Measurements from ENCODE around the gene GGACT.

The GGACT gene

DNA sequence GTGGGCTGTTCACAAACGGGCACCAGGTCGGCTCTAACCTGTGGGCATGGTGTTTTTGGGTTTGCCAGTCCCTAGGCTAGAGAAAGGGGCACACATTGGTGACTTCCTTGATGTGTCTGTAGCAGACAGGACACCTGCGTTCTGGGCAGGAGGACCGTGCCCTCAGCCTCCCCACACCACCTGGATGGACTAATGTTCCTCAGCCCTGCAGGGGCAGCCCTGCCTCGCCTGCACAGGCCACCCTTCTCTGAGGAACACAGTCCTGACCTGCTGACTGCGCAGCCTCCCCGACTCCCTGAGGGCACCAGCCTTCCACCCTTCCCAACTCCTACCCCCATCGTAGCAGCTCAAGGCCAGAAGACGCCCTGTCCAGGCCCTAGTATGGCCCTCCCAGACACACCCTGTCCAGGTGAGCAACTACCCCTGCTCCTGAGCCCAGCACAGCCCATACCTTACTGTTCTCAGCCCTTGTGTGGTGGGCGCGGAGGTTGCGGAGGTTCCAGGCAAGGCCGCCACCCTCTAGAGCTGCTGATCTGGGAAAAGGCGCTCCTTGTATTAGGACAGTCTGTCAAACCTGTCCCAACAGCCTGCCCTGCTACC is 55.7 kb downstream of the GGACT start:
- DNase-seq (ENCODE audit: low read depth): no peak
- no peak overlapping the region for H3K4me3 ChIP-seq (replicated peaks; ENCODE audit: low read depth, low read length)
- no peak for TF ChIP-seq CTCF (IDR thresholded peaks at IDR 0.05; ENCODE audit: low read length, missing control alignments)

GRCh38 chr13:100532090-100532766 is 56.4 kb downstream of the GGACT start:
- TF ChIP-seq CTCF (IDR thresholded peaks at IDR 0.05; ENCODE audit: low read length, missing control alignments): no peak
- no peak for DNase-seq (ENCODE audit: low read depth)
- no peak overlapping the region for H3K4me3 ChIP-seq (replicated peaks; ENCODE audit: low read depth, low read length)

GRCh38 chr13:100530671-100531213 is 57.8 kb downstream of the GGACT start:
- H3K4me3 ChIP-seq (replicated peaks; ENCODE audit: low read depth, low read length): no peak overlapping the region
- DNase-seq (ENCODE audit: low read depth): no peak
- TF ChIP-seq CTCF (IDR thresholded peaks at IDR 0.05; ENCODE audit: low read length, missing control alignments): no peak

DNA sequence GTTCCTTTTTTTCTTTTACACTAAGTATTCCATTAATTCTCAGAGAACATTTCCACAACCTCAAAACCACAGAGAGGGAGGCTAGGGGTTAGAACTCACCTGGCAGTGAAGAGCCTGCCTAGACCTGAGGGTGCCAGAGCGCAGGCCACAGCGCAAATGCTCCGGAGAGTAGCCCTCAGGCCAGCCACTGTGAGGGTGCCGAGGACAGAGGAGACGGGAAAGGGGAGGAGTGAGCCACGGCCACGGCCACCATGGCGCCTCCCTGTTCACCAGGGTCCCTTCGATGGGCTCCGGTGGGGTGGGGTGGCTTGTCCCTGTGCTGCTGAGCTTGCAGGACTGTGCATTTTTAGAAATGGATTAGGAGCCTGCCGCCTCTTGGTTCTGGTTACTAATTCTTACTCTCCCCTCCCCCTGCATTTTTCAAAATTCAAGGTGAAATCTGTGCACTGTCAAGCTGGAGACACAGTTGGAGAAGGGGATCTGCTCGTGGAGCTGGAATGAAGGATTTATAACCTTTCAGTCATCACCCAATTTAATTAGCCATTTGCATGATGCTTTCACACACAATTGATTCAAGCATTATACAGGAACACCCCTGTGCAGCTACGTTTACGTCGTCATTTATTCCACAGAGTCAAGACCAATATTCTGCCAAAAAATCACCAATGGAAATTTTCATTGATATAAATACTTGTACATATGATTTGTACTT is 58.8 kb downstream of the GGACT start:
- DNase-seq (ENCODE audit: low read depth): no peak
- no peak overlapping the region for H3K4me3 ChIP-seq (replicated peaks; ENCODE audit: low read depth, low read length)
- TF ChIP-seq CTCF (IDR thresholded peaks at IDR 0.05; ENCODE audit: low read length, missing control alignments): no peak

GRCh38 chr13:100528820-100529219 is 59.8 kb downstream of the GGACT start:
- no peak for DNase-seq (ENCODE audit: low read depth)
- no peak overlapping the region for H3K4me3 ChIP-seq (replicated peaks; ENCODE audit: low read depth, low read length)
- TF ChIP-seq CTCF (IDR thresholded peaks at IDR 0.05; ENCODE audit: low read length, missing control alignments): no peak

DNA sequence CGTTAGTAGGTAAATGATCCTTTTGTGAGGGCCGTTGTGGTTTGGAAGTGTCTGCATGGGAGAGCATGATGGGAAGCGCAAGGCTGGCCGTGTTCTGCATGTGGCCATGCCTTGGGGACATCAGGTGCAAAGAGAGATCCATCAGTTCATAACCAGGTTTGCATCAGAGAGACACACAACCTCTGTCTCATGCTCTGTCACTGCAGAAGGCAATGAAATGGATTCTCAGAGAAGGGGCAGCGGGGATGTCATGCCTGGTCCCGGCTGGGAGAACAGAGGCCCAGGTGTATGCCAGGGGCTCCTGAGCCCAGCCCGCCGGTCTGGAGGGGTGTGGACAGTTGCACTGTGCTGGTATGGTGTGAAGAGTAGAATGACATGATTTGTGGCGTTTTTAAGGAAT is 60.2 kb downstream of the GGACT start:
- DNase-seq (ENCODE audit: low read depth): no peak
- no peak for TF ChIP-seq CTCF (IDR thresholded peaks at IDR 0.05; ENCODE audit: low read length, missing control alignments)
- H3K4me3 ChIP-seq (replicated peaks; ENCODE audit: low read depth, low read length): no peak overlapping the region

Measured in fibroblast of pulmonary artery (primary cell).